Measurements from ENCODE around the gene LRRC7.
"Not testable (repeated sequence)": the region's sequence is repeated elsewhere in the genome, so short reads cannot be mapped to it uniquely, and the experiment has no call there.

The LRRC7 gene

GRCh38 chr1:69911301-69911801 is 343.6 kb downstream of the LRRC7 start:
- peak; percentile 13 for DNase-seq

- DNase-seq = no peak
Observed at GRCh38 chr1:69913977-69914376, 346.3 kb downstream of the LRRC7 start.

GRCh38 chr1:69914976-69915765 is 347.4 kb downstream of the LRRC7 start:
- no peak for DNase-seq

GRCh38 chr1:69919129-69919921 is 351.6 kb downstream of the LRRC7 start:
- DNase-seq = no peak

GRCh38 chr1:69919922-69920273 is 352.2 kb downstream of the LRRC7 start:
- DNase-seq = no peak

- no peak for DNase-seq
Observed at GRCh38 chr1:69920426-69920825, 352.7 kb downstream of the LRRC7 start.

GRCh38 chr1:69921486-69921885 is 353.8 kb downstream of the LRRC7 start:
- no peak for DNase-seq

- DNase-seq = not testable (repeated sequence)
Observed at GRCh38 chr1:69928234-69928633, 360.5 kb downstream of the LRRC7 start.

- no peak for DNase-seq
Observed at GRCh38 chr1:69929308-69930057, 361.8 kb downstream of the LRRC7 start.

GRCh38 chr1:69930396-69930795 is 362.7 kb downstream of the LRRC7 start:
- no peak for DNase-seq

GRCh38 chr1:69932760-69933159 is 365.0 kb downstream of the LRRC7 start:
- no peak for DNase-seq

GRCh38 chr1:69940231-69940630 is 372.5 kb downstream of the LRRC7 start:
- no peak for DNase-seq

- DNase-seq = no peak
Observed at GRCh38 chr1:69940816-69941215, 373.1 kb downstream of the LRRC7 start.

- DNase-seq = no peak
Observed at GRCh38 chr1:69943030-69943429, 375.3 kb downstream of the LRRC7 start.

- no peak for DNase-seq
Observed at GRCh38 chr1:69946935-69947334, 379.2 kb downstream of the LRRC7 start.

- DNase-seq = no peak
Observed at GRCh38 chr1:69947837-69948236, 380.1 kb downstream of the LRRC7 start.

- DNase-seq = no peak
Observed at GRCh38 chr1:69952676-69953075, 385.0 kb downstream of the LRRC7 start.

GRCh38 chr1:69962452-69962851 is 394.7 kb downstream of the LRRC7 start:
- not testable (repeated sequence) for DNase-seq

- DNase-seq = no peak
Observed at GRCh38 chr1:69967245-69967766, 399.6 kb downstream of the LRRC7 start.

GRCh38 chr1:69976896-69977295 is 409.2 kb downstream of the LRRC7 start:
- no peak for DNase-seq

GRCh38 chr1:69982992-69983391 is 415.3 kb downstream of the LRRC7 start:
- DNase-seq = no peak

GRCh38 chr1:69985376-69985775 is 417.7 kb downstream of the LRRC7 start:
- no peak for DNase-seq

GRCh38 chr1:69985901-69986439 is 418.2 kb downstream of the LRRC7 start:
- no peak for DNase-seq

Measured in SIG-M5 (cell line).